OCI-LY7 (cell line): ENCODE data around the gene TBX2.

Experiments used
- CTCF ChIP-seq: fragments of 200-600 bp; sonication (generic); conservative IDR thresholded peaks from 2 replicates; pipeline ENCODE4 v1.5.1; 2014; ENCODE audit warnings: mild to moderate bottlenecking, antibody characterized with exemption, low read length, moderate library complexity, mixed read lengths
- EZH2phosphoT487 ChIP-seq: fragments of 200-600 bp; sonication (generic); IDR thresholded peaks from 2 replicates; pipeline ENCODE4 v1.6.1; 2018; ENCODE audit warnings: low read depth, borderline replicate concordance, mild to moderate bottlenecking, mixed run types, antibody characterized with exemption, low read length, moderate library complexity, mixed read lengths

GRCh38 chr17:61420052-61420451 is 20.4 kb downstream of the TBX2 start:
- TF ChIP-seq CTCF = no peak
- no peak for TF ChIP-seq EZH2phosphoT487
